ENCODE measurements around the gene WNT7B.

DNA sequence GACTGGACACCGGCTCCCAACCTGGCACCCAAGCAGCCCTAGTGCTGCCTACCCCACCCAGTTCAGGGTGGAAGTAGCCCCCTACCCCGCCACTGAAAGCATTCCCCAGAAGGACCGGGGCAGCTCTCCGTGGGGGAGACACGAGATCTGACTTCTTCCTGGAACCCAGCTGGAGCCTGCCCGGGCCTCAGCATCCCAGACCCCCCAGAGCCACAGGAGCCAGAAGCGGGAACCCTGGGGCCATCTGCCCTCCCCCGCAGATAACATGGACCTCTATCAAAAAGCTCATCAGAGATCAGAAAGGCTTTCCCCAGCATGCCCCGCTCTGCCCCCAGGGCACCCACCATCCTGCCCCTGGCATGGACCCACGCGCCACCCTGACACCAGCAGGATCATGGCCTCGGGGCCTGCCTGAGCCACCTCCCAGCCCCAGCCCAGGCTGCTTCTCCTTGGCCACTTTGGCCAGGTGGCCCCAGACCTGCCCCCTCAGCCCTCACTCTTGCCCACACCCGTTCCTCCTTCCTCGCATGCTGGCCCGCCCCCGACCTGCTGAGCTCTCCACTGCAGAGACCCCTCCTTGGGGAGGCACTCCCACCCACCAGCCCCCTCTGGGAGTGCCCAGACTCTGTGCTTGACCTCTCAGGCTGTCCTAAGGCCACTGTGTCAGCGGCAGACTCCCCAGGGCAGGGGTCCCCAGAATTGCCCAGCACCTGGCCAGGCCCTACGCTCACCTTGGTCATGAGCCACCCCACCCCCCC lies 17.1 kb downstream of the WNT7B start:
- TF ChIP-seq, protein P1, sequence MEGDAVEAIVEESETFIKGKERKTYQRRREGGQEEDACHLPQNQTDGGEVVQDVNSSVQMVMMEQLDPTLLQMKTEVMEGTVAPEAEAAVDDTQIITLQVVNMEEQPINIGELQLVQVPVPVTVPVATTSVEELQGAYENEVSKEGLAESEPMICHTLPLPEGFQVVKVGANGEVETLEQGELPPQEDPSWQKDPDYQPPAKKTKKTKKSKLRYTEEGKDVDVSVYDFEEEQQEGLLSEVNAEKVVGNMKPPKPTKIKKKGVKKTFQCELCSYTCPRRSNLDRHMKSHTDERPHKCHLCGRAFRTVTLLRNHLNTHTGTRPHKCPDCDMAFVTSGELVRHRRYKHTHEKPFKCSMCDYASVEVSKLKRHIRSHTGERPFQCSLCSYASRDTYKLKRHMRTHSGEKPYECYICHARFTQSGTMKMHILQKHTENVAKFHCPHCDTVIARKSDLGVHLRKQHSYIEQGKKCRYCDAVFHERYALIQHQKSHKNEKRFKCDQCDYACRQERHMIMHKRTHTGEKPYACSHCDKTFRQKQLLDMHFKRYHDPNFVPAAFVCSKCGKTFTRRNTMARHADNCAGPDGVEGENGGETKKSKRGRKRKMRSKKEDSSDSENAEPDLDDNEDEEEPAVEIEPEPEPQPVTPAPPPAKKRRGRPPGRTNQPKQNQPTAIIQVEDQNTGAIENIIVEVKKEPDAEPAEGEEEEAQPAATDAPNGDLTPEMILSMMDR (IDR thresholded peaks at IDR 0.05) = no peak
- no peak for TF ChIP-seq ZFX (IDR thresholded peaks at IDR 0.05; ENCODE audit: borderline replicate concordance)
